ENCODE measurements around the gene MTR. TPM values are rescaled to one million over a fixed set of nuclear protein-coding genes. Genes with fewer than 3 reads are reported as not detected.

The MTR gene
- total RNA-seq, 2 donors from 2014 or later: 45.8 to 52.0 TPM

DNA sequence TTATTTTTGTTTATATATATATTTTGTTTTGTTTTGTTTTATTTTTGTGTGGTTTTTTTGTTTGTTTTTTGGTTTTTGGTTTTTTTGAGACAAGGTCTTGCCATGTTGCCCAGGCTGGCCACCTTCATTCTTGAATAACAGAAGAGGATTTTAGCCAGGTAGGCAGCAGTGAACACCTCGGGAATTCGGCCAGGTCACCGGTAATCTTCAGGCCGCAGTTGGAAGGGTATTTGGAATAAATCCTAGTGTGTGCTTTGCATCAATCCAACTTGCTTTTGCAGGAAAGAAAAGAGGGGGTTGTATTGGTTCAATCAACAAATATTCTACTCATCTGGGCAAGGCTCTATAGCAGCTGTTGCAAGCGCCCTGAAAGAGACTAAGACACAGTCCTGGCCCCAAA, 155.3 kb downstream of the MTR start:
- H3K27ac Mint-ChIP-seq: no peak overlapping the region
- DNase-seq: no peak
- H3K4me1 Mint-ChIP-seq: no peaks in the 10 kb centered on the region
- no peaks in the 10 kb centered on the region for H3K9me3 ChIP-seq (ENCODE audit: control insufficient read depth, low read length, poor library complexity, severe bottlenecking)
- H3K27me3 Mint-ChIP-seq: peaks cover 18% of the 10 kb centered on the region
- H3K4me3 Mint-ChIP-seq: no peak overlapping the region
- no peaks in the 10 kb centered on the region for H3K36me3 Mint-ChIP-seq (ENCODE audit: low read depth)
- ATAC-seq: no peak

- no peaks in the 10 kb centered on the region for H3K9me3 ChIP-seq (ENCODE audit: control insufficient read depth, low read length, poor library complexity, severe bottlenecking)
- no peaks in the 10 kb centered on the region for H3K4me1 Mint-ChIP-seq
- no peak overlapping the region for H3K27ac Mint-ChIP-seq
- no peak for ATAC-seq
- no peaks in the 10 kb centered on the region for H3K36me3 Mint-ChIP-seq (ENCODE audit: low read depth)
- no peak for DNase-seq
- peaks cover 18% of the 10 kb centered on the region for H3K27me3 Mint-ChIP-seq
- no peak overlapping the region for H3K4me3 Mint-ChIP-seq
Observed at GRCh38 chr1:236951672-236952071, 156.6 kb downstream of the MTR start.

- no peaks in the 10 kb centered on the region for H3K36me3 Mint-ChIP-seq (ENCODE audit: low read depth)
- DNase-seq (no peak), ATAC-seq (no peak)
- H3K9me3 ChIP-seq (ENCODE audit: control insufficient read depth, low read length, poor library complexity, severe bottlenecking): no peaks in the 10 kb centered on the region
- no peaks in the 10 kb centered on the region for H3K4me1 Mint-ChIP-seq
- peaks cover 18% of the 10 kb centered on the region for H3K27me3 Mint-ChIP-seq
- H3K4me3 Mint-ChIP-seq: no peak overlapping the region
- no peak overlapping the region for H3K27ac Mint-ChIP-seq
Observed at GRCh38 chr1:236952246-236953003, 157.3 kb downstream of the MTR start.

GRCh38 chr1:236953151-236953700, 158.1 kb downstream of the MTR start:
- Mint-ChIP-seq H3K36me3 (ENCODE audit: low read depth) (no peaks in the 10 kb centered on the region), H3K27me3 (peaks cover 18% of the 10 kb centered on the region), H3K4me1 (no peaks in the 10 kb centered on the region), H3K4me3 (no peak overlapping the region), H3K27ac (no peak overlapping the region)
- DNase-seq (no peak), ATAC-seq (no peak)
- H3K9me3 ChIP-seq (ENCODE audit: control insufficient read depth, low read length, poor library complexity, severe bottlenecking): no peaks in the 10 kb centered on the region

Other genes with a start within 250 kb of the MTR start
- 10 to 100 TPM; 34.2 to 45.6 TPM for gene HEATR1, start 190.8 kb upstream of the MTR start, total RNA-seq
- gene ACTN2, start 108.8 kb upstream of the MTR start, total RNA-seq: not detected
- gene MT1HL1, start 209.1 kb downstream of the MTR start, total RNA-seq: not detected
- gene RYR2, start 246.9 kb downstream of the MTR start, total RNA-seq: under 1 TPM; 0.05 to 0.39 TPM